ENCODE measurements around the gene CASKIN1.
A peak's percentile ranks its signal among the peaks of the same experiment; 100 is the strongest.
"Not testable (repeated sequence)": the region's sequence is repeated elsewhere in the genome, so short reads cannot be mapped to it uniquely, and the experiment has no call there.

The CASKIN1 gene

DNA sequence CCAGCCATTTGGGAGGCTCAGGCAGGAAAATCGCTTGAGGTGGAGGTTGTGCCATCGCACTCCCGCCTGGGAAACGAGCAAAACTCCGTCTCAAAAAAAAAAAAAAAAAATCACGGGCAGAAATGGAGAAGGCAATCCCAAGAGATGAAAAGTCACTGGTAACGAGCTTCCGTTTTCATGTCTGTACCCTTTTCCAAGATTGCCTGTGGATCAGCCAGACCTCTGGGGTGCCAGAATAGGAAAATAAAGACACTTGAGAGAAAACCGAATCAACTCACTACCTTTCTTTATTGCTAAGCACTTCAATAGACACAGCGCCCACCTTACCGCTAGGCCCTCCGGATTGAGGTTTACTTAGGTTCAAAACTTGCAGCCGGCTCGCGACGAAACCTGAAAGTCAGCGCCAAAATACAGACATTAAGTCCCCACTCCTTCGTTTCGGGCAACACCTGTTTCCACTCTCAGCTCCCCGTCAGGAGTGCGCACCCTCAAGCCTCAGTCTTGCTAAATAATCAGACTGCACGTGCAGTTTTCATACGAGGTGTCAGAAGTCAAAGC, 41.8 kb downstream of the CASKIN1 start:
- no peak for DNase-seq

DNA sequence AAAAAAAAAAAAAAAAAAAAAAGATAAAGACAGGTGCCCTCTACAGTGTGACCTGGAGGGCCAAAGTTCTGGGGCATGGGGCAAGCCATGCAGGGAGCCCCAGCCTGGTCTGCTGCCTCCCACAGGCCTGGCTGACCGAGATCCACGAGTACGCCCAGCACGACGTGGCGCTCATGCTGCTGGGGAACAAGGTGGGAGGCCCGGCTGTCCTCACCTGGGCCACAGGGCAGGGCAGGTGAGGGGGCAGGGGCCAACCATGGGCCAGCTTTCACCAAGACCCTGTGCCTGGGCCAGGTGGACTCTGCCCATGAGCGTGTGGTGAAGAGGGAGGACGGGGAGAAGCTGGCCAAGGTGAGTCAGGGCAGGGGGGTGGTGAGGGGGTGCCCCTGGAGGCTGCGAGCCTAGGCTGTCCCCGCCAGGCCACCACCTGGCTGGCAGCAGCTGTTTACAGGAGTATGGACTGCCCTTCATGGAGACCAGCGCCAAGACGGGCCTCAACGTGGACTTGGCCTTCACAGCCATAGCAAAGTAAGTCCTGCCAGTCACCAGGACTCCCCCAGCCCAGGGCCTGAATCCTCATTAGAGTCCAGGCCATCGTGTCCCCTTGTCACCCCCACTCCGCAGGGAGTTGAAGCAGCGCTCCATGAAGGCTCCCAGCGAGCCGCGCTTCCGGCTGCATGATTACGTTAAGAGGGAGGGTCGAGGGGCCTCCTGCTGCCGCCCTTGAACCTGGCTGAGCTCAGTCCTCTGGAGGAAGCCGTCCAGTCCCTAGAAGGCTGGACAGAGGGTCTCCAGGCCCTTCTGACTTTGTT, 43.5 kb downstream of the CASKIN1 start:
- peak; percentile 59 for DNase-seq

DNA sequence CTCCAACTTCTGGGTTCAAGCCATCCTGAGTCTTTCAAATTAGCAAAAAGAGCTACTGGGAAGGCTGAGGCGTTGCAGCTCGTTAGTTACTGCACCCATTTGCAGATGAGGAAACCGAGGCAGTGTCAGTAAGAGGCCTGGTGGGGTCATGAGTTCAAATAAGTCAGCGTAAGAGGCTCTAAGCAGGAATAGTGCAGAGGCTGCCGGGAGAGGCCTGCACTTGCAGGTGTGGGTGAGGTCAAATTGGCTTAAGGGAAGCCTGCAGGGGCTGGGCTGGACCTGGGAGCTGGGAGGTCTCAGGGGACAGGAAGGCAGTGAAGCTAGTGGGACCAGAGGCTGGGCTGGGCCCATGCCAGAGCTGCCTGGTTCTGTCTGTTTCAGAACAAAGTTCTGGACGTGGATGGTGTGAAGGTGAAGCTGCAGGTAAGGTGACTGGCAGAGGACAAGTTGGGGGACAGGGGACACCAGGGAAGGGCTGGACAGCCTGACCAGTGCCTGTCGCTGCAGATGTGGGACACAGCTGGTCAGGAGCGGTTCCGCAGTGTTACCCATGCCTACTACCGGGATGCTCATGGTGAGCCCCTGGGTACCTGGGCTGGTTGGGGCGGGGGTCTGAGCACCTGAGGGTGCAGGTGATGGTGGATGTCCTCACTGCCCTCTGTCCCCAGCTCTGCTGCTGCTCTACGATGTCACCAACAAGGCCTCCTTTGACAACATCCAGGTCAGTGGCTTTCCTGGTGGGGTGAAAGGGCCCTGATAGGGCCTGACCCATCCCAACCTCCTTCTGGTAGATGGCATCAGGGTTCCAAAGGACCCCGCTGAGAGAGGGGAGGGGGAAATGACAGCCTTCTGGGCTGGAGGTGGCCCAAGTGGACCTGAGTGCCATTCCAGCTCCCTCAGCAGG, 45.0 kb downstream of the CASKIN1 start:
- peak; percentile 22 for DNase-seq

DNA sequence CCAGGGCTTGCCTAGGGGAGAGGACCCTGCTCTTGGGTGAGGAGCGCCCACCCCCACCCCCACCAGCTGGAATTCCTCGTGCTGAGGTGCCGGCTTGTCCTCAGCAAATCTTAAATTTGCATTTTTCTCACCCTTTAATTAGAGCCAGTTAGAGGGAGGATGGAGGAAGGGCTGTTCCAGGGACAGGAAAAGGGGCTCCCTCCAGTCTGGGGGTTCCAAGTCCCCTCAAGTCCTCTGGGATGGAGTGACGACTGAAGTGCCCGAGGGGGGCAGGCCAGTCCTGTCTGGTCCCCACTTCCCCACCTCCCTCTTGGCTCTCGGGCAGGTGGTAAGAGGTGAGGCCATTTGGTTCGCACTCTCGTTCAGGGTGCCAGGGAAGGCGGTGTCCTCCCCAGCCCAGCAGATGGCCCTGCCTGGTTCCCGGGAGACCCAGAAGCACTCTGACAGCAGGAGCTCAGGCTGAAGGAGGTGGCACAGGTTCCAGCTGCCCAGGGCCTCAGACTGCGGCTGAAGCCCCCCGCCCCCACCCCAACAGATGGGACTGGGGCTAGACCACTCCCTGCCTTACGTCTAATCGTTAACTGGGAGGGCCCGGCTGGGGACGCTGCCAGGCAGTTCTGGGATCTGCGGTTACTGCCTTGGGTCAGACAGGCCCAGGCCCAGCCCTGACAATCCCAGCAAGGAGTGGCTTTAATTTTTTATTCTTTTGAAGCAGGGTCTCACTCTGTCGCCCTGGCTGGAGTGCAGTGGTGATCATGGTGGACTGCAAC, 45.8 kb downstream of the CASKIN1 start:
- DNase-seq: peak; percentile 31

DNA sequence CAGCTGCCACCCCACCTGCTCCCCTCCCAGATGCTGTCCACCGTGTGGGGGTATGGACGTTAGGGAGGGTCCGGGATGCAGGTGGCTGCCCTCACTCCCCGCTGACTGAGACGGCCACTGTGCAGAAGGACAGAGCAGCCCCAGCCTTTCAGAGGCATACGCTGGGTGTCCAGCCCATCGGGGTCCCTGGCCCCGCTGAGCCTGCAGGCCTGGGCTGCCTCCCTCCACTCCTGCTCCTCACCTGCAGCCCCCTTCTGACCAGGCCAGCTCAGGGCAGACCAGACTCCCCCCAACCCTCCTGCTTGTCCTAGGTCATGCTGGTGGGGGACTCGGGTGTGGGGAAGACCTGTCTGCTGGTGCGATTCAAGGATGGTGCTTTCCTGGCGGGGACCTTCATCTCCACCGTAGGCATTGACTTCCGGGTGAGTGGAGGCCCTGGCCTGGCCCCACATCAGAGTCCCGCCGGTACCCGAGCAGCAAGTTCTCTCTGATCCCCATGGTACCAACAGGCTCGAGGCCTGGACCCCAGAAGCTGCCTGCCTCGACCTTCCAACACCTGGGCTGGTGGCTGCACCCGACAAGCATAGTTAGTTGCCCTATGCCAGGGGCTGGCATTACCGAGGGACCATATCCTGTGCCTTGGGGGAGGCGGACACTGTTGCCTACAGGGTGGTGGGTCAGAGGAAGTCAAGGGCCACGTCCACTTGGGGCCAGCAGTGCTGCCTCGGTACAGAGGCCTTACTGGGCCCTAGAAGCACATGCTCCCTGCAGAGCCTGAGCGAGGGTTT, 46.6 kb downstream of the CASKIN1 start:
- DNase-seq: peak; percentile 34

DNA sequence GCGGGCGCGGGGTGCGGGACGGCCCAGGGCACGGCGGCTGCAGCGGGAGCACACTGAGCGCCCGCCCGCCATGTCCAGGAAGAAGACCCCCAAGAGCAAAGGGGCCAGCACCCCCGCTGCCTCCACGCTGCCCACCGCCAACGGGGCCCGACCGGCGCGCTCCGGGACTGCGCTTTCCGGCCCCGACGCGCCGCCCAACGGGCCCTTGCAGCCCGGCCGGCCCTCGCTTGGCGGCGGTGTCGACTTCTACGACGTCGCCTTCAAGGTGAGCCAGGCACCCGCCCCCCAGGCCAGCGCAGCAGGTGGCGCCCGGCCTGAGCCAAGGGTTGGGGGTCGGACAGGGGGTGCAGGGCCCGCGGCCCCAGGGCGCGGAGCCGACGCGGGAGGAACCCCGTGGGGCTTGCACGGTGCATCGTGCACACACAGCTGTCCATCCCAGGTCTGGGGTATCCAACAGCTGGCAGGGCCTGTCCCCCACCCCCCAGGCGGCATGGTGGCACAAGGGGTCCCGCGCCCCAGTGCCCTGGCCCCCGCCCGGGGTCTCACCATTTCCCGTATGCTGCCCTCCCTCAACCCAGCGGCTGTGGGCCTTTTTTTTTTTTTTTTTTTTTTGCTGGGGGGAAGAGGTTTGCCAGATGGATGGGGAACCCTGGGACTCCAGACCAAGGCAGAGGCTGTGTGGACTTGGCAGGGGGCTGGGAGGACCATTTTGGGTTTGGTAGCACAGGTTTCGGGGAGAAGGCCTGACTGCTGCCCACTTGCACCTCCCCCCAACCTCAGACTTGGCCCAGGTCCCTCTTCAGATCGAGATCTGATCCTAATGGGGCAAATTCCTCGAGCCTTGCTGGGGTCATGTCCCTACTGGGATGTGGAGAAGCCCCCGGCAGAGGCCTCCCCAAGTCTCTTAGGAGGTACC, 47.4 kb downstream of the CASKIN1 start:
- DNase-seq: peak; percentile 25

DNA sequence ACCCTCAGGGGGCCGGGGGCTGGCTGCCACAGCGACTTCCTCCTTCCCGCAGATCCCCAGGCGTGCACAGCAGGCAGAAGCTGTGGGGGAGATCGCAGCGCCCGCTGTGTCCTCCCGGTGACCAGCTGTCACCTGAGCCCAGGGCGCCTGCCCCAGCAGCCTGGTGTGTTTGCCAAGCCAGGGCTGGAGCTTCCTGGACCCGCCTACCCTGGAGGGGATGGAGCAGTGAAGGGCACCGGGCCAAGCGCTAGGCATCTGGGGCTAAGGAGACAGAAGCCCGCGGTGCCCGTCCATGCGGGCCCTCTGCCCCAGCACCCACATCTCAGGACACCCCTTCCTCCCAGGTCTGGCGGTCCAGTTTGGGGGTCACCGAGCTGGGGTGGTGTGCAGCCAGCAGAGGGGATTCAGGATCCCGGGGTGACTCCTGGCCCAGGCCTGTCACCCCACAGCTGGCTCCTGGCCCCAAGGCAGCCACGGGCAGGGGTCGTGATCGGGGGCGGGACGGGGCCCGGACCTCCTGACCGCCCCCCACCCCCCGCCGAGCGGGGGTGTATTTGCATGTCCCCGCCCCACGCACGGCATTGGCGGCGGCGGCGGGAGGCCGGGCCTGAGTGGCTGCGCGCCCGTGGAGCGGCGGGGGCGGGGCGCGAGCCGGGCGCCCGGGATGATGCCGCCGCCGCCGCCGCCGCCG, 48.3 kb downstream of the CASKIN1 start, which contains the start of gene RAB26:
RAB26 (plus strand) TSS at position 645 of the 691 bp plus-strand sequence. CDS start 159 bp downstream, outside the sequence.
- DNase-seq: peak; percentile 53

DNA sequence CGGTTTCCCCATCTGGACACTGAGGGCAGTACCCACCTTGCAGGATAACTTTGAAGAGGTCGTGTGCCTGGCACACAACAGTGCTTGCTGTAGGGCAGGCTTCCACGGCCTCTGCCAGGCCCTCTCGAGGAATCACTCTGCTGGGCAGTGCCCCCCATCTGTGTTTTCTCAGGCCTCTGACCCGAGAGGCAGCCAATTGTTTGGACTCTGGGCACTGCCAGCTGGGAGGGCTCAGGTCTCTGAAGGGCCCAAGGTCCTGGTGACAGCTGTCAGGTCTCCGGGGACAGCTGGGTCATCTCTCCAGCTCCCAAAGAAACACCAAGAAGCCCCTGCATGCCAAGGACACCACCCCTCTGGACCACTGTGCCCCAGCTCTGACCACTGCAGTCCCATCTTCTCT, 49.0 kb downstream of the CASKIN1 start:
- DNase-seq: no peak

DNA sequence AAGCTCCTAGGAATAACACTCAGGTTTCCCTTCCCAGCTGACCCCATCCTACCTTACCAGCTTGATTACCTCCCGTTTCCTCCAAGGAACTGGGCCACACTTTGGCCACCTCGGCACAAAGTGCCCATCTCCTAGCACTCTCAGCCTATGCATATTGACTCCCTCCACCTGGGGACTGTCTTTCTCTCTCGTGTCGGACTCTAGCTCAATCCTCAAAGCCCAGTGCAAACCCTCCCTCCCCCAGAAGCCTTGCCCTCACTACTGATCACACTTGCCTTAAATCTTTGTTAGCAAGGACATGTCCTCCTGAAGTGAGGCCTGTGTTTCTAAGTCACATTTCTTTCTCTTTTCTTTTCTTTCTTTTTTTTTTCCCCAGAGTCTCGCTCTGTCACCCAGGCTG, 50.6 kb downstream of the CASKIN1 start:
- no peak for DNase-seq

DNA sequence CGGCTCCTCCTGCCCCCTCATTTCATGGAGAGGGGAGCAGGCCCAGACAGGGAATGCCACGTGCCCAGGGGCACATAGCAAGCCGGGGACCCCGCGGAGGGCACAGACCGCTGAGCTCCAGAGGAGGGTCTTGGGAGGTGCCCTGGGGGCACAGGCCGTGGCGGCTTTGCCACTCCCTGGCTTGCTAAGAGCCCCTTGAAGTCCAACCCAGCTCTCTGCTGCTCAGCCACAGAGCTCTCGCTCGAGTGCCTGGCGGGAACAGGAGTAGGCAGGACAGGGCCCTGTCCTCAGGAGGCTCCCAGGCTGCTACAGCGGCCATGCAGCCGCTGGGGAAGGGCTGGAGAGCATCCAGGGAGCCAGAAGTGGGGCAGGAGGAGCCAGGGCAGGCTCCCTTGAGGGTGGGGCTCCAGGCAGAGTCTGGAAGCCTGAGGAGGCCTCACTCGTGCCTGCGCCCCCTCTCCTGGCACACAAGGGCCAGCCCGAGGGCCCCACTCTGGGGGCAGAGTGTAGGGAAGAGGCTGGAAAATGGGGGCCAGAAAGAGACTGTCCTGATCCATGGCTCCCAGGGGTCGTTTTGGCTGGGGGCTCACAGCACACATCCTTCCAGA, 52.4 kb downstream of the CASKIN1 start:
- no peak for DNase-seq

DNA sequence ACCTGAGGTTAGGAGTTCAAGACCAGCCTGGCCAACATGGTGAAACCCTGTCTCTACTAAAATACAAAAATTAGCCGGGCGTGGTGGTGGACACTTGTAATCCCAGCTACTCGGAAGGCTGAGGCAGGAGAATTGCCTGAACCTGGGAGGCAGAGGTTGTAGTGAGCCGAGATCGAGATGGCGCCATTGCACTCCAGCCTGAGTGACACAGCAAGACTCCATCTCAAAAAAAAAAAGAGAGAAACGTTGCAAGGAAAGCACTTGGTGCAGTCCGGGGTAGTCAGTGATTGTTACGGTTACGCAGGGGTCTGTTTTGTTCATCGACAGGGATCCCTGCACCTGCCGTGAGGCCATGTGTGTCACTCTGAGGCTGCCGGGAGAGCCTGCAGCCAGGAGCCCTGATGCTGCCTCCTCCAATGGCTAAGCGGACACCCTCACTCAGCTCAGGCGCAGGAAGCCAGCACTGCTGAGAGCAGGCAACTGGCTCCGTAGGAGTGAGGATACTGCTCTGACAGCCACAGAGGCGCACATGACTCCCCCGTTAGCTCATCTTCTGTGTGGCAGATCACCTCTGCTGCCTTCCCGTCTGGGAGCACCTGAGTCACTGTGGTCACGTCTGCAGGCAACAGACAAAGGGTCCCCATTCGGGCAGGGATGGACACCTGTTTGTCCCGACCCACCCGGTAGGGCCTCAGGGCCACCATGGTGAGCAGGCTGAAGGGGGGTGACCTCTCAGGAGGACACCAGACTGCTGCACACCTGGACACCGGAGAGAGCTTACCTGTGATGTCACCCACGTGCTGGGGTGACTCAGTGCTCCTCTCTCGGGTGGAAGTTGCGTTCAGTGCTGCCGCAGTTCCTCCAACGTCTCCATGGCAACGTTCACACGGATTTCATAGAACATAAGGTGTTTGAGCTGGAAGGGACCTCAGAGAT, 53.2 kb downstream of the CASKIN1 start:
- no peak for DNase-seq

DNA sequence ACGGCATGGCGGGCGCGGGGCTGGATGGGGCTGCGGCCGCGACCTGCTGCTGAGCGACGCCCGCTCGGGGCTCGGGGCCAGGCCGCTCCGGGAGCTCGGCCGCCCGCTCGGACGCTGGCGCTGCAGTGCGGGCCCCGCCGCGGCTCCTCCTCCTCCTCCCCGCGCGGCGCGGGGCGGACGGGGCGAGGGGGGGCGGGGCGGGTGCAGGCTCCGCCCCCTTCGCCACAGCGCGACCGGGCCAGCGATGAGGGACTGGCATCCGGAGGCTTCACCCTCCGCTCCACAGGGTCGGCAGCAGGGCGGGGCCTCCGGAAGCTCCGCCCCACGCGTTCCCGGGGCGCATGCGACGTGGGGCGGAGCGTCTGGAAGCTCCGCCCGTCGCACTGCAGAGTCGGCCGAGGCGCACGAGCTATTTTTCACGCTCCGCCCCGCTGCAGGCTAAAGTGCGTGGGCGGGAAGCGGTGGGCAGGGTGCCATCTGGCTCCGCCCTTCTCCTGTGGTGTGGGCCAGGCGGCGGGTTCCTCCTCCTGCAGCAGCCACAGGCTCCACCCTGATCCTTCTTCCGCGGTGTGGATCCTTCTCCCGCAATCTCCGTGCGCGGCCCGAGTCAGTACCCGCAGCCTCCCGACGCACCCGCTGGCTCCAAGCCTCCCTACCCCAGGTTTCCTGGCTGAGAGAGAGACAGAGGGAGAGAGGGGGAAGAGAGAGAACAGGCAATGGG, 60.5 kb downstream of the CASKIN1 start, which contains the start of gene PKD1:
PKD1 (minus strand) TSS at position 129 of the 721 bp plus-strand sequence. CDS start 209 bp downstream, outside the sequence.
- peak; percentile 98 for DNase-seq

DNA sequence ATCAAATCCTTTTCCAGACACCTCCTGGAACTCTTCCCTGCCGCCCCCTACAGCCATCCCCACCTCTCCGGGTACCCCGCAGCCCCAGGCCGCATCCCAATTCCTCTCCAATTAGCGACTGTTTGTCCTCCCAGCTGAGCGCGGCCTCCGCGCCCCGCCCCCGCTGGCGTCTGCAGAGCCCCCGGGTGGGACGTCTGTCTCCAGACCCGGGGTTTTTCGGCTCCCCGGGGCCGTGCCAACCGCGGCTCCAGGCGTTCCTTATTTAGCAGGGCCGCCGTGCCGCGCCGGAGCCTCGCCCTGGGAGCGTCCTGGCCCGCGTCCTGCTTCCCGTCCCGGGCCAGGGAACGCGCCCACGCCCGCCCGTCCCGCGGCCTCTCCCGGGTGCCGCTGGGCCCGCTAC, 61.3 kb downstream of the CASKIN1 start:
- DNase-seq: not testable (repeated sequence)

DNA sequence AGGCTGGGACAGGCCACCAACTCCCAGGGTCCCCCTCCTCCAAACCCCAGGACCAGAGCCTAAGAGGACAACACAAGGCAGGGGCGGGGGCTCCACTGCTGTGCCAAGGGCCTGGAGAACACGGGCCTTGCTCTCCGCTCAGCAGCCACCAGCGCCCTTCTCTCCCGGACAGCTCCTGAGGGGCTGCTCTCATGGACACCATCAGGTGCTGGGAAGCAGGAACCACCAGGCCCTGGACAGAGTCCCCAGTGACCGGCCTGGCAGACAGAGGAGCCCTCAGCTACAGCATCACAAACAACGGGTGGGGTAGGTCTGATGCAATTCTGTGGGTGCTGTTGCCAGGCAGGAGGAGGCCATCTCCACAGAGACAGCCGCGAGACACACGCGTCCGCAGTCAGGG, 62.6 kb downstream of the CASKIN1 start:
- not testable (repeated sequence) for DNase-seq

DNA sequence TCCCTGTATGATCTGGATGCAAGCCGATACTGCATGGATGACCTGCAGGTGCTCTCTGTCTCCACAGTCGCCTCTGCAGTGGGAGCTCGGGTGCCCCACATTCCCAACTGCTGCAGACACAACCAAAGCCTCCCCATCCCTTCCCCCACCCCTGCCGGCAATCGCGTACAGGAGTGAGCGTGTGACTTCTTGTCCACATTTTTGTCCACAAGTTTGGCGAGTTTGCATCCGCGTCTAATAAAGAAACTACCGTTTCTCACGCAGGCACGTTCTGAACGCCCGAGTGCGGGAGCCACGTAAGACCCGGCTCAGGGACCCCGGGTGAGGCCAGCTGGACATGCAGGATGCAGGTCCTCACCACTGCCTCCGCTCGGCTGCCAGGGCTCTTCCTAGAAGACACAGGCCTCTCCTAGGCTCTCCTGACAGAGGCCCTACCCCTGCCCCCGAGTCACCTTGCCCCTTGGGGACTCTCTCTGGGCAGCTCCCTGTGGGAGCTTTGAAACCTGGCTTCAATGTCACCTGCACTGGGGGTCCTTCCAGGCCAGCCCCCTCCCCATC, 66.4 kb downstream of the CASKIN1 start:
- not testable (repeated sequence) for DNase-seq

DNA sequence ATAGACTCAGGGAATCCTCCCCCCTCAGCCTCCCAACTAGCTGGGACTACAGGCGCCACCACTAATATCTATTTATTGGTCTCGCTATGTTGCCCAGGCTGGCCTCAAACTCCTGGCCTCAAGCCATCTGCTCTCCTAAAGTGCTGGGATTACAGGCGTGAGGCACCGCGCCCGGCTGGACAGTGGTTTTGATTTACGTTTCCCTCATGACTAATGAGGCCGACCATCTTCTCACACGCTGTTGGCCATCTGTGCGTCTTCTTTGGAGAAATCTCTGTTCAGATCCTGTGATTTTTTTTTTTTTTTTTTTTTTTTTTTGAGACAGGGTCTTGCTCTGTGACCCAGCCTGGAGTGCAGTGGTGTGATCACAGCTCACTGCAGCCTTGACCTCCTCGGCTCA, 67.2 kb downstream of the CASKIN1 start:
- not testable (repeated sequence) for DNase-seq

DNA sequence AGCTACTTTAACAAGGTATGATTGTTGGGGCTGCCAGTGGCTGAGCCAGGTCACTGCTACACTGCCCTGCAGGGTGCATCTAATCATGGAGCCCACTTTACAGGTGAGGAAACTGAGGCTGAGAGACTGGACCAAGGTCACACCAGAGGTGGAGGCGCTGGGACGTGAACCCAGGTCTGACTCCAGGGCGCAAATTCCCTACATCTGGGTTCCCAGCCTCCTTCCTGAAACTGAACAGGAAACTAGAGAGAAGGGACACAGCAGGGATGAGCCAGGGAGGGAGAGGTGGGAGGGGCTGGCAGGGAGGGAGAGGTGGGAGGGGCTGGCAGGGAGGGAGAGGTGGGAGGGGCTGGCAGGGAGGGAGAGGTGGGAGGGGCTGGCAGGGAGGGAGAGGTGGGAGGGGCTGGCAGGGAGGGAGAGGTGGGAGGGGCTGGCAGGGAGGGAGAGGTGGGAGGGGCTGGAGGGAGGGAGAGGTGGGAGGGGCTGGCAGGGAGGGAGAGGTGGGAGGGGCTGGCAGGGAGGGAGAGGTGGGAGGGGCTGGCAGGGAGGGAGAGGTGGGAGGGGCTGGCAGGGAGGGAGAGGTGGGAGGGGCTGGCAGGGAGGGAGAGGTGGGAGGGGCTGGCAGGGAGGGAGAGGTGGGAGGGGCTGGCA, 68.7 kb downstream of the CASKIN1 start:
- DNase-seq: not testable (repeated sequence)
